ENCODE results near the gene NPHP4.

- TF ChIP-seq CTCF (IDR thresholded peaks at IDR 0.05), result no peak
- TF ChIP-seq EP300 (IDR thresholded peaks at IDR 0.05; ENCODE audit: low read depth), result no peak
- no peak for TF ChIP-seq POLR2AphosphoS5 (IDR thresholded peaks at IDR 0.05)
These were observed 37.3 kb downstream of the NPHP4 start for GRCh38 chr1:5954964-5955363.

Data from transverse colon (tissue), 4 donors.